GM21526 (cell line): ENCODE data around the gene KRTAP12-3.
"Not testable (repeated sequence)": the region's sequence is repeated elsewhere in the genome, so short reads cannot be mapped to it uniquely, and the experiment has no call there.

Source experiments
- ATAC-seq: cut with Tn5 transposase; IDR thresholded peaks from one replicate; pipeline ENCODE4 v1.9.1; 2021; ENCODE audit warnings: moderate library complexity; ENCODE audit not compliant: unreplicated experiment, low FRiP score

Gene KRTAP12-3

DNA sequence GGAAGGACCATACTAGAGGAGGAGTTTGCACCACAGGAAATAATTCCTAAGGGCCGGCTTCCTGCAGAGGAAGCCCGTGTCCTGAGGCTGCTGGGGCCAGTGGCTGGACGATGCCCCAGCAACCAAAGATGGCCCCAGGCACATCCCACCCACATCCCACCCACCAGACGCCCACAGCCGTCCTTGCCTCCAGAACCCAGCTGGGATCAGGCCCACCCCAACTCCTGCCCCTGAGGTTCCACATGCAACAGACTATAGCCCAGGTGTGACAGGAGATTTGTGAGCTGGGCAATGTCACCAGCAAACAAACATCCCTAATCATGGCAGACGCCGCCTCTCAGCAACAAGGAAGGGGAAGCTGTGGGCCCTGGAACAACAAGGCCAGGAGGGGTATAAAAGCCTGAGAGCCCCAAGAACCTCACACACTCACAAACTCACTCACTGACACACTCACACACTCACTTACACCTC lies 31.0 kb upstream of the KRTAP12-3 start, which contains the start of gene KRTAP10-9:
Gene KRTAP10-9 (plus strand): TSS at position 421 of the 471 bp plus-strand sequence. CDS start 79 bp downstream, outside the sequence.
- ATAC-seq = no peak

- not testable (repeated sequence) for ATAC-seq
Observed at GRCh38 chr21:44627181-44627822, 30.4 kb upstream of the KRTAP12-3 start.

- not testable (repeated sequence) for ATAC-seq
Observed at GRCh38 chr21:44627831-44628233, 29.9 kb upstream of the KRTAP12-3 start.

GRCh38 chr21:44628707-44629391 lies 28.9 kb upstream of the KRTAP12-3 start:
- no peak for ATAC-seq

DNA sequence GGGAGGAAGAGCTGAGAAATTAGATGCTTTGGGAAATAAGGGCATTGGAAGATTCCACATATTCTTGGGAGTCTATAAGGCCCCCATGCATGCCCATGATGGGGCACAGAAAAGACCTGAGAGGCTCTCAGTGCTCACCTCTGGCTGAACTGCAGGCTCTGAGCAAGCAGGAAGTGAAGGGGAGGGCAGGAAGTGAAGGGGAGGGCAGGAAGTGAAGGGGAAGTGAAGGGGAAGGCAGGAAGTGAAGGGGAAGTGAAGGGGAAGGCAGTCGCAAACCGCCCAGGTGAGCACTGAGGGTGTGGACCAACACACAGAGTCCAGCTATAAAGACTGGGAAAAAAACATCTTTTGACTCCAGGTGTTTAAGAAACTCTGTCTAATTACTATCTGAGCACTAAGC lies 27.3 kb upstream of the KRTAP12-3 start:
- ATAC-seq = no peak

- no peak for ATAC-seq
Observed at GRCh38 chr21:44632067-44632466, 25.7 kb upstream of the KRTAP12-3 start.

DNA sequence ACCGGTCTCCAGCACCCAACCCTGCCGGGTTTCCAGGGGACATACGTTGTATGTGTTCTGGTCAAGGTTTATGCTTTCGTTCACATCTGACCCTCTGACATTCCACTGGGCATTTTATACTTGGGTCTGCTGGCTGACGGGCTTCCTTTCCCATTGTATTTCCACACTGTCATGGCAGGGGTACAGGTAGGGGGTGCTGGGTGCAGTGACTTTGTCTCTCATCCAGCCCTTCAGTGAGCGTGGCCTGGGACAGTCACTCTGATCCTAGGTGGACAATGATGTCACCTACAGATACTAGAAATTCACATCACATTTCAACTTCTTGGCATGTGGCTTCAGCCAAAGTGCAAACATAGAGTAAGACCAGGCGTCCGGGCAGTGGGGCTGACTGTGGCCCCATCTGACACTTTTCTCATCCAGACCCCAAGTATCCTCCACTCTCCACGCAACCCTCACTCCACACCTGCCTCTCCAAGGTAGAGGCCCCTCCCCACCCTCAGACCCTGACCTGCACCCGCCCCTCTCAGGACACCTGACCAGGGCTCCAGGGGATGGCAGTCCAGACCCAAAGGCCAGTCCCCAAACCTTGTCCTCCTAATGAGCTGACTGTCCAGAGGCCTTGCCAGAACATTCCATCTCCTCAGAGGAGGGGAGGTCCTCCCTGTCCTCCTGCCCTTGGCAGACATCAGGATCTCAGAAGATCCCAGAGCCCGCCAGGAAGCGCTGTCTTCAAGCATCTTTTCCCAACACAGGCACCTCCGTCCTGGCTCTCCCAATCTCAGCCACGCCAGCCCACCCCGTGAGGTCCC lies 21.3 kb upstream of the KRTAP12-3 start:
- no peak for ATAC-seq

GRCh38 chr21:44637018-44637850 lies 20.5 kb upstream of the KRTAP12-3 start, which contains the start of gene KRTAP10-10:
TSS of gene KRTAP10-10 (plus strand) at chr21:44637356. CDS start at chr21:44637418, 62 bp downstream.
- no peak for ATAC-seq

- not testable (repeated sequence) for ATAC-seq
Observed at GRCh38 chr21:44637851-44638348, 19.8 kb upstream of the KRTAP12-3 start.

DNA sequence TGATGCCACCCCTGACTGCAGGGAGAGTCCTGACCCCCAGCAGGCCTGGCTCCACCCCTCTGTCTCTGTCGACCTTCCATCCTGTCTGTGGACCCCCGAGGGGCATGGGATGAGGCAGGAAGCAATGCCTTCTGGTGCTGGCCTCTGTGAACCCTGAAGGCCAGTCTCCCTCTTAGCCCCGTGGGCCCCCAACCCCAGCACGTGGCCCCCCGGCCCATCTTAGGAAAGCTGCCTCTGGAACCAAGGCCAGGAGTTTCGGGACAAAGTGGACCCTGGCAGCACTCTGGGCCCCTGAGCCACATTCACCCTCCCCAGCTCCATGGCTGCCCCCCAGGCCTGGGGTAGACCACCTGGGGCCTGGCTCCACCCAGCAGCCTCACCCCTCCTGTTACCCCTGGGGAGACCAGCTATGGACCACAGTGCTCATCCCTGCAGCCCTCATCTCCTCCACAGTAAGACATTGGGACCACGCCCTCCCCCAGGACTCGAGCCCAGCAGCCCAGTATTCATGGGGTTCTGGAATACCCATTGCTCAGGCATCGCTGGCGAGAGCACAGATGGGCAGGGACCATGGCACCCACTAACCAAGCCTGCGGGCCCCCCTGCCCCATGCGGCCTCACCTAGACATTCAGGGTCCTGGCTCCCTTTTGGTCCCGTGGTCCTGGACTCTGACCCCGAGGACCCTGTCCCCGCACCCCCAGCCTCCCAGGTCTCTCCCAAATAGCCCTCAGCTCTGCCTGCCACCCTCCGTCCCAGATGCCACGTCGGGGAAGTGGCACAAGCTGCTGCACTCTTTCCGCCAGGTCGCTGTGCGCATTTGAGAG lies 19.0 kb upstream of the KRTAP12-3 start:
- ATAC-seq = not testable (repeated sequence)

DNA sequence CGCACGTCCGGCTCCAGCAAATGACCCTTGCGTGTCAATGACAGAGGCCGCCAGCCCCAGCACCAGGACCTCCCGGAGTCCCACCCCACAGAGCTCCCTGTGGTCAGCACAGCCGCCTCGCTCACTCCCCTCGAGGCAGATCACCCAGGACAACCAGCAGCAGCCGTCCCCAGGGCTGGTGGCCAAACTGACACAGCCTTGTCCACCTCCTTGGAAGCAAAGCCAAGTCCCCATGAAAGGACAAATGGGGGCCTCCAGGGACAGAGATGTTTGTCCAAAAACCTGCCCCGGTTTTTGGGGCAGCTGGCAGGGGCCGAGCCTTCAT lies 18.4 kb upstream of the KRTAP12-3 start:
- ATAC-seq = no peak

- no peak for ATAC-seq
Observed at GRCh38 chr21:44640761-44641160, 17.0 kb upstream of the KRTAP12-3 start.

DNA sequence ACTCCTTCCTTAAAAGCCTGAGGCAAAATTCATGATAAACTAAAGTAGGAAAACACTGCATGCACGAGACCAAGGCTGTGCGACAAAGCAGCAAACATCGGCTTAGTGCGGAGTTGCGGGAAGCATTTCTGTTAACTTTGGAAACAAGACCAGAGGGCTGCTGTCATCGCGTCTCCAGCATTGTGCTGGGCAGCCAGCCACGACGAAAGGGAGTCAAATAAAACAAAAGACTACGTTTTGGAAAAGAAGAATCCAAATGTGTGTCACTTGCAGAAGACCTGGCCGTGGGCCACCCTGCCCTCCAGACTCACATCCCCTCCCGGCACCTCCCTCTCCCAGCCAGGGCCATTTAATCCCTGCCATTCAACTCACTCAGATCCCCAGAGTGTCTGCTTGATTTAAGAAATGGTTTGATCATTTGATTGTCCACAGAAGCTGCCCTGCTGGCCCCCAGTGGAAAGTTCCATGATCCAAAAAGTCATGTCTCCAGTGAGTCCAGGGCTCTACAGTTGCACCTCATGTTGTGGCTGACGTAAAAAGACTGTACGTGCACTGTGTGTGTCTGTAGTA lies 13.9 kb upstream of the KRTAP12-3 start:
- ATAC-seq = no peak

DNA sequence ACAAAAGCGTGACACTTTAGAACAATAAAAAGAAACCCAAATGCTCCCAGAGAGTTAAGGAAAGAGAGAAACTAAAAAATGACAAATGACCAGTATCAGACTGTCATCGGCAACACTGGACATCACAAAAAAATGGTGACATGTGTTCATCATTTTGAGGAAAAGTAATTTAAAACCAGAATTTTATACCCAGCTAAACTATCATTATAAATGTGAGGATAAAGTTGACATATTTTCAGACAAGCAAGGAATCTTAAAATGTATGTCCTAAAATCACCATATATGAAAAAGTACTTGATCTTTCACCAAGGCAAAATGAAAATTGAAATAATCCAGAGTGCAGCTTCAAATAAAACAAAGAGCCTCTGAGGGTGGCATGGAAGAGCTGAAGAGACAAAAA lies 12.9 kb upstream of the KRTAP12-3 start:
- no peak for ATAC-seq

DNA sequence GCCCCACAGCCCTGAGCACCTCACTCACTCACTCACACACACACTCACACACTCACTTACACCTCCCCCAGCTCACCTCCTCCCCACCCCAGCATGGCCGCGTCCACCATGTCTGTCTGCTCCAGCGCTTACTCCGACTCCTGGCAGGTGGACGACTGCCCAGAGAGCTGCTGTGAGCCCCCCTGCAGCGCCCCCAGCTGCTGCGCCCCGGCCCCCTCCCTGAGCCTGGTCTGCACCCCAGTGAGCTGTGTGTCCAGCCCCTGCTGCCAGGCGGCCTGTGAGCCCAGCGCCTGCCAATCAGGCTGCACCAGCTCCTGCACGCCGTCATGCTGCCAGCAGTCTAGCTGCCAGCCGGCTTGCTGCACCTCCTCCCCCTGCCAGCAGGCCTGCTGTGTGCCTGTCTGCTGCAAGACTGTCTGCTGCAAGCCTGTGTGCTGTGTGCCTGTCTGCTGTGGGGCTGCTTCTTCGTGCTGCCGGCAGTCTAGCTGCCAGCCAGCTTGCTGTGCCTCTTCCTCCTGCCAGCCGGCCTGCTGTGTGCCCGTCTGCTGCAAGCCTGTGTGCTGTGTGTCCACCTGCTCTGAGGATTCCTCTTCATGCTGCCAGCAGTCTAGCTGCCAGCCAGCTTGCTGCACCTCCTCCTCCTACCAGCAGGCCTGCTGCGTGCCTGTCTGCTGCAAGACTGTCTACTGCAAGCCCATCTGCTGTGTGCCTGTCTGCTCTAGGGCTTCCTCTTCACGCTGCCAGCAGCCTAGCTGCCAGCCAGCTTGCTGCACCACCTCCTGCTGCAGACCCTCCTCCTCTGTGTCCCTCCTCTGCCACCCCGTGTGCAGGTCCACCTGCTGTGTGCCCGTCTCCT lies 11.1 kb upstream of the KRTAP12-3 start, which contains the start of gene KRTAP10-11:
Gene KRTAP10-11 (plus strand): TSS at position 49 of the 856 bp plus-strand sequence. CDS start 45 bp downstream, at position 94.
- not testable (repeated sequence) for ATAC-seq

- ATAC-seq = no peak
Observed at GRCh38 chr21:44647222-44647552, 10.5 kb upstream of the KRTAP12-3 start.

GRCh38 chr21:44648557-44649311 lies 9.0 kb upstream of the KRTAP12-3 start:
- no peak for ATAC-seq
